Naive thymus-derived CD4-positive, alpha-beta T cell (primary cell): Measurements from ENCODE around the gene NOM1. TPM values are rescaled to one million over a fixed set of nuclear protein-coding genes. Genes with fewer than 3 reads are reported as not detected.
A peak's percentile ranks its signal among the peaks of the same experiment; 100 is the strongest.

Source experiments
- ATAC-seq: fragments of 150-1000 bp; cut with Tn5 transposase; 2 replicates; pipeline ENCODE4 v1.10.0; 2021; ENCODE audit warnings: mild to moderate bottlenecking, moderate library complexity
- CTCF ChIA-PET: fragments of 350-600 bp; sonication (Branson Sonifier 250); formaldehyde crosslinking; loops from one replicate; lab custom pipeline; 2021; ENCODE audit warnings: antibody characterized with exemption; lab: Charles Lee
- POLR2A ChIA-PET: fragments of 350-600 bp; sonication (Branson Sonifier 250); formaldehyde crosslinking; loops from one replicate; lab custom pipeline; 2021; ENCODE audit warnings: antibody characterized with exemption, inconsistent platforms; lab: Charles Lee
- DNase-seq, 9 donors: peaks; one replicate each; pipeline versions ENCODE4 v3.0.0 to v3.0.0-alpha.2; 2020 to 2022; ENCODE audit warnings: mixed read lengths in 1 of 9
- H3K27ac ChIP-seq: one replicate; pipeline ENCODE4 v1.7.0; 2013; ENCODE audit warnings: mild to moderate bottlenecking, low read depth, low read length, moderate library complexity
- H3K27me3 ChIP-seq, 2 donors: one replicate each; pipeline ENCODE4 v1.7.0; 2013; ENCODE audit warnings: low read length in 2 of 2, mild to moderate bottlenecking in 2 of 2, moderate library complexity in 2 of 2; ENCODE audit not compliant: control insufficient read depth in 2 of 2, insufficient read depth in 2 of 2
- H3K36me3 ChIP-seq, 3 experiments: 1 replicate in 2 of 3; 2 replicates in 1 of 3; pipeline ENCODE4 v1.7.0; 2013; ENCODE audit warnings: low read length in 3 of 3, mild to moderate bottlenecking in 3 of 3, moderate library complexity in 1 of 3; ENCODE audit not compliant: insufficient read depth in 3 of 3, control insufficient read depth in 2 of 3
- H3K4me1 ChIP-seq, 2 donors: one replicate each; pipeline ENCODE4 v1.7.0; 2013; ENCODE audit warnings: low read length in 2 of 2, mild to moderate bottlenecking in 2 of 2, moderate library complexity in 1 of 2; ENCODE audit not compliant: control insufficient read depth in 2 of 2, insufficient read depth in 2 of 2
- H3K4me3 ChIP-seq: 2 replicates; pipeline ENCODE4 v1.7.0; 2013; ENCODE audit warnings: mild to moderate bottlenecking, low read length
- H3K9me3 ChIP-seq, 3 experiments: 1 replicate in 2 of 3; 2 replicates in 1 of 3; pipeline ENCODE4 v1.7.0; 2013; ENCODE audit warnings: low read length in 3 of 3; ENCODE audit not compliant: control insufficient read depth in 2 of 3
- H3K27ac Mint-ChIP-seq, 9 donors: one replicate each; pipeline ENCODE4 v1.8.0; 2020 to 2022; ENCODE audit warnings: mixed read lengths in 9 of 9, mild to moderate bottlenecking in 8 of 9, moderate library complexity in 5 of 9, inconsistent platforms in 2 of 9
- H3K27me3 Mint-ChIP-seq, 5 donors: one replicate each; pipeline ENCODE4 v1.8.0; 2021 to 2022; ENCODE audit warnings: mixed read lengths in 5 of 5, mild to moderate bottlenecking in 1 of 5
- H3K36me3 Mint-ChIP-seq, 5 donors: one replicate each; pipeline ENCODE4 v1.8.0; 2020 to 2022; ENCODE audit warnings: mixed read lengths in 5 of 5, mild to moderate bottlenecking in 3 of 5, inconsistent platforms in 1 of 5
- H3K4me1 Mint-ChIP-seq, 7 donors: one replicate each; pipeline ENCODE4 v1.8.0; 2020 to 2022; ENCODE audit warnings: mixed read lengths in 7 of 7, mild to moderate bottlenecking in 3 of 7, inconsistent platforms in 1 of 7
- H3K4me3 Mint-ChIP-seq, 10 donors: one replicate each; pipeline ENCODE4 v1.8.0; 2020 to 2022; ENCODE audit warnings: mild to moderate bottlenecking in 10 of 10, mixed read lengths in 10 of 10, moderate library complexity in 6 of 10, inconsistent platforms in 2 of 10
- H3K9me3 Mint-ChIP-seq, 11 donors: one replicate each; pipeline ENCODE4 v1.8.0; 2020 to 2022; ENCODE audit warnings: mixed read lengths in 11 of 11, mild to moderate bottlenecking in 4 of 11, inconsistent platforms in 1 of 11, moderate library complexity in 1 of 11
- intact Hi-C, 2 donors: fragments of 100-400 bp; cut with micrococcal nuclease; formaldehyde crosslinking; loops; one replicate each; pipeline ENCODE4 v1.15.1; 2023
- polyA plus RNA-seq, 2 donors: library from polyadenylated mRNA; unstranded; fragments of 300-500 nt; fragmentation: Illumina TruSeq; gene quantifications; one replicate each; pipeline ENCODE4 v1.2.3, GENCODE V29; 2021
- total RNA-seq, 6 experiments: library from RNA in 5 of 6; stranded (reverse) in 5 of 6; gene quantifications; 1 replicate in 5 of 6; 2 replicates in 1 of 6; pipeline ENCODE4 v1.2.3 and lab custom pipeline; 2021 to 2026

Gene NOM1
- total and polyA plus RNA-seq, 7 experiments from 2014 or later = 4.2 to 40.7 (median 32.6) TPM

DNA sequence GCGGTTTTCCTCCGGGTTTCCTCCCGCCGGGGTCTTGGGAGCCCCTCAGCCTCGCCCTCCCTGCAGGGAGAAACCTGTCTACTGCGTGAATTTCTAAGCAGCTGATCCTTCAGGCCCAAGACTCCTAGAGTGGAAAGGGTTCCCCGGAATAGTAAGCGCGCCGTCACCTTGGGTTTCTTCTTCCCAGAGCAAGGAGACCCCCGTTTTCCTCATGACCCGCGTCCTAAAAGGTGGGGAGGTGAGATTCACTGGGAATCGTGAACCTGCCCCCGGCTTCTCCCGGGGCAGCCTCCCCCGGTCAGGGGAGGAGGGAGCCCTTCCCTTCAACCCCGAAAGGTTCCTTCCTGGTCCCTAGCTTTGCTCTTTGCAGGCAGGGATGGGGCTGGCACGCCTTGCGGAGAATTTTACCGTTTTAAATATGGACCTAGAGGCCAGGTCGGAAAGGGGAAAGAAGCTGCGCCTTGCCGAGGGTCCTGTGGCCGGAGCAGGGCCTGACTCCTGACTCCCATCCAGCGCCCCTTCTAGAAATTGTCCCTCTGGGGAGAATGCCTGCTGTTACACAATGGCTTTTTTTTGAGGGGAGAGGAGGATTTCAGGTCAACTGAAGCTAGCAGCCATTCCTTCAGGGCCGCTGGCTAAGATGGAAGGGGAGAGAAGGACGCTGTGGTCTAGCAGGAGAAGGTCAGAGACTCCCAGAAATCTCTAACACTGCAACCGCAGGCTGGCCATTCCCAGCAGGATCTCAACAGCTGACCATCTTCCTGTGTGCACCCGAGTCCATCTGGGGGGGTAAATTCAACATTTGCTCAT, 72.6 kb downstream of the NOM1 start:
- H3K4me3 ChIP-seq = no peak overlapping the region
- peaks cover 0 to 7% (median 0%) of the 10 kb centered on the region in 11 donors for H3K9me3 Mint-ChIP-seq
- ATAC-seq = no peak
- H3K4me1 Mint-ChIP-seq = peaks cover 3 to 24% (median 14%) of the 10 kb centered on the region in 7 donors
- H3K27me3 Mint-ChIP-seq = peaks cover 64 to 80% (median 75%) of the 10 kb centered on the region in 5 donors
- H3K27me3 ChIP-seq = peaks cover 6 to 26% of the 10 kb centered on the region in 2 donors
- peak overlapping the region in 1 of 9 donors; percentile 38 for H3K27ac Mint-ChIP-seq
- peak overlapping the region in 3 of 10 donors; percentile 14 to 37 (median 18) for H3K4me3 Mint-ChIP-seq
- ChIA-PET POLR2A (no interaction called here), CTCF (no interaction called here)
- H3K9me3 ChIP-seq = no peaks in the 10 kb centered on the region
- H3K36me3 Mint-ChIP-seq = peaks cover 0 to 4% (median 0%) of the 10 kb centered on the region in 5 donors
- intact Hi-C loops = loop anchor here in 1 of 2 donors (2.0 to 5.0 kb wide), 2 partner anchors 17 to 1565 kb away; partner anchors contain the start of gene EN2
- H3K36me3 ChIP-seq = no peaks in the 10 kb centered on the region
- H3K4me1 ChIP-seq = no peaks in the 10 kb centered on the region
- no peak overlapping the region for H3K27ac ChIP-seq
- DNase-seq = no peak

Other genes starting within 250 kb of the NOM1 start
- 100 to 1,000 TPM in 1 of 5 experiments, 10 to 100 TPM in 4; 56.0 to 101 (median 69.0) TPM for gene LMBR1, start 56.5 kb upstream of the NOM1 start, total RNA-seq
- gene LMBR1, start 56.5 kb upstream of the NOM1 start, polyA plus RNA-seq = 10 to 100 TPM; 34.5 to 49.2 TPM
- gene MNX1, start 61.0 kb downstream of the NOM1 start, total RNA-seq = not detected
- gene MNX1, start 61.0 kb downstream of the NOM1 start, polyA plus RNA-seq = not detected
- gene UBE3C, start 189.2 kb downstream of the NOM1 start, total RNA-seq = 10 to 100 TPM; 41.6 to 64.6 (median 54.9) TPM
- 10 to 100 TPM; 21.3 to 31.1 TPM for gene UBE3C, start 189.2 kb downstream of the NOM1 start, polyA plus RNA-seq